Measurements from ENCODE around the gene SUZ12.
"Not testable (repeated sequence)": the region's sequence is repeated elsewhere in the genome, so short reads cannot be mapped to it uniquely, and the experiment has no call there.

The SUZ12 gene

DNA sequence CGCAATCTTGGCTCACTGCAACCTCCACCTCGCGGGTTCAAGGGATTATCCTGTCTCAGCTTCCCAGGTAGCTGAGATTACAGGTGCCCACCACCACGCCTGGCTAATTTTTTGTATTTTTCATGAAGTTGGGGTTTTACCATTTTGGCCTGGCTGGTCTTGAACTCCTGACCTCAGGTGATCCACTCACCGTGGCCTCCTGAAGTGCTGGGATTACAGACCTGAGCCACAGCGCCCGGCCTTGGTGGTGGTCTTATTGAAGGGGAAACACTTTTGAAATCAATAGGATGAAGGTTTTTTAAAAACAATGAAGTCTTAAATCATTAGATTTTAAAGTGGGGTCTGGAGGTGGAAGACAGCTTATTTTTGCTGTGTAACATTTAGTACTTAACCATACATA is 5.6 kb downstream of the SUZ12 start:
- in situ Hi-C loops (cut with MboI; ENCODE audit: low sequenced_read_pairs) = not testable (repeated sequence)

DNA sequence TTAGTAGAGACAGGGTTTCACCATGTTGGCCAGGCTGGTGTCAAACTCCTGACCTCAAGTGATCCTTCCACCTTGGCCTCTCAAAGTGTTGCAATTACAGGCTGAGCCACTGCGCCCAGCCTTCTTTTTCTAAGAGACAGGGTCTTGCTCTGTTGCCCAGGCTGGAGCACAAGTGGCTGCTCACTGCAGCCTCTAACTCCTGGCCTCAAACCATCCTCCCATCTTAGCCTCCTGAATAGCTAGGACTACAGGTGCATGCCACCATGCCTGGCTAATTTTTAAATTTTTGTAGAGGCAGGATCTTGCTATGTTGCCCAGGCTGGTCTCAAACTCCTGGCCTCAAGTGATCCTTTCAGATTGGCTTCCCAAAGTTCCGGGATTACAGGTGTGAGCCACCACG is 15.1 kb downstream of the SUZ12 start:
- in situ Hi-C loops (cut with MboI; ENCODE audit: low sequenced_read_pairs) = not testable (repeated sequence)

DNA sequence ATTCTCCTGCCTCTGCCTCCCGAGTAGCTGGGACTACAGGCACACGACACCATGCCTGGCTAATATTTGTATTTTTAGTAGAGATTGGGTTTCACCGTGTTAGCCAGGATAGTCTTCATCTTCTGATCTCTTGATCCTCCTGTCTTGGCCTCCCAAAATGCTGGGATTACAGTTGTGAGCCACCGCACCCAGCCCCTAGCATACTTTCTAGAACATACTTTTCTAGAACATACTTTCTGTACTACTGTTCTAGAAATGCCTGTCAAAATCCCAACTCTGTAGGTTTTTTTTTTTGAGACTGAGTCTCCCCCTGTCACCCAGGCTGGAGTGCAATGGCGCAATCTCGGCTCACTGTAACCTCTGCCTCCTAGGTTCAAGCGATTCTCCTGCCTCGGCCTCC is 27.3 kb downstream of the SUZ12 start:
- in situ Hi-C loops (cut with MboI; ENCODE audit: low sequenced_read_pairs) = not testable (repeated sequence)

GRCh38 chr17:31967648-31968047 is 30.8 kb downstream of the SUZ12 start:
- in situ Hi-C loops (cut with MboI; ENCODE audit: low sequenced_read_pairs) = no loop called here

GRCh38 chr17:31970416-31970815 is 33.6 kb downstream of the SUZ12 start:
- in situ Hi-C loops (cut with MboI; ENCODE audit: low sequenced_read_pairs) = not testable (repeated sequence)

GRCh38 chr17:31974269-31975071 is 37.7 kb downstream of the SUZ12 start:
- in situ Hi-C loops (cut with MboI; ENCODE audit: low sequenced_read_pairs) = not testable (repeated sequence)

- in situ Hi-C loops (cut with MboI; ENCODE audit: low sequenced_read_pairs) = not testable (repeated sequence)
Measured at GRCh38 chr17:31975391-31975790, 38.6 kb downstream of the SUZ12 start.

- in situ Hi-C loops (cut with MboI; ENCODE audit: low sequenced_read_pairs) = not testable (repeated sequence)
Measured at GRCh38 chr17:31991821-31992220, 55.0 kb downstream of the SUZ12 start.

DNA sequence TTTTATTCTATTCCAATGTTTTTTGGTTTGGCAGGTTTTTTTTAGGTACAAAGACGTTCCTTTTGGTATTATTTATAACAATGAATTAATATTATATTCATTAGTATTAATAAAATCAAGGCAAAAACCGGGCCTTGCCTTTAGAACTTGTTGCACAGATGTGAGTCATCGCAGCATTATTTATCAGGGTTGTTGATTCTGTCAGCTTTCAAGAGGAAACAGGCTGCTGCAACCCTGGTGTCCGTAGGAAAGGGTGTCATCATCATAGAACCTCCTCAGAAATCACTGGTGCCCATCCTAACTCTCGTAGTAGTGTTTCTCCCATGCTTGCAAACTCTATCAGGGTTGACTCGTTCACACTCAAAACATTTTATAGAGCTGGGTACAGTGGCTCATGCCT is 60.2 kb downstream of the SUZ12 start:
- in situ Hi-C loops (cut with MboI; ENCODE audit: low sequenced_read_pairs) = no loop called here

DNA sequence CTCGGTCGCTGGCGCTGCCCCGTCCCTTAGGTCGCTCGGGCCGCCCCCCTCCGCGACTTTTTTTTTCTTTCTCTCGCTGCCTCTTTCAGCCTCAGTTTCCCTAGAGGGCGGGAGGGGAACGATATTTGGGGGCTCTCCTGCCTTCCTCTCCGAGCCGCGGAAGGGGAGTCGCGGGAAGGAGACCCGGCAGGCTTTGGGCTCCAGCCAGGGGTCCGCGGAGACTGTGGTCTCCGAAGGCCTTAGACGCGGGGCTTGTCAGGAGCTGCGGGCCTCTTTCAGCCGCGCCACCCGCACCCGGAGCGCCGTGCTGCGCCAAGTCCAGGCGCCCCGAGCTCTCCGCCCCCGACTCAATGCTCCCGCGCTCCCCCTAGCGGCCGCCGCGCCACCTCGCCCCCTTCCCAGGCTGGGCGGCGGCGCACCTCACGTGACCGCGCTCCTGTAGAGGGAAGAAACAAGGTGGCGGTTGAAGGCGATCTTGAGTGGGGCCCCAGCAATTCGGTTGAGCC is 70.2 kb downstream of the SUZ12 start, which contains the start of gene LRRC37B:
Gene LRRC37B (plus strand): TSS at position 427 of the 506 bp plus-strand sequence. CDS start 14,010 bp downstream, outside the sequence.
- in situ Hi-C loops (cut with MboI; ENCODE audit: low sequenced_read_pairs) = no loop called here

DNA sequence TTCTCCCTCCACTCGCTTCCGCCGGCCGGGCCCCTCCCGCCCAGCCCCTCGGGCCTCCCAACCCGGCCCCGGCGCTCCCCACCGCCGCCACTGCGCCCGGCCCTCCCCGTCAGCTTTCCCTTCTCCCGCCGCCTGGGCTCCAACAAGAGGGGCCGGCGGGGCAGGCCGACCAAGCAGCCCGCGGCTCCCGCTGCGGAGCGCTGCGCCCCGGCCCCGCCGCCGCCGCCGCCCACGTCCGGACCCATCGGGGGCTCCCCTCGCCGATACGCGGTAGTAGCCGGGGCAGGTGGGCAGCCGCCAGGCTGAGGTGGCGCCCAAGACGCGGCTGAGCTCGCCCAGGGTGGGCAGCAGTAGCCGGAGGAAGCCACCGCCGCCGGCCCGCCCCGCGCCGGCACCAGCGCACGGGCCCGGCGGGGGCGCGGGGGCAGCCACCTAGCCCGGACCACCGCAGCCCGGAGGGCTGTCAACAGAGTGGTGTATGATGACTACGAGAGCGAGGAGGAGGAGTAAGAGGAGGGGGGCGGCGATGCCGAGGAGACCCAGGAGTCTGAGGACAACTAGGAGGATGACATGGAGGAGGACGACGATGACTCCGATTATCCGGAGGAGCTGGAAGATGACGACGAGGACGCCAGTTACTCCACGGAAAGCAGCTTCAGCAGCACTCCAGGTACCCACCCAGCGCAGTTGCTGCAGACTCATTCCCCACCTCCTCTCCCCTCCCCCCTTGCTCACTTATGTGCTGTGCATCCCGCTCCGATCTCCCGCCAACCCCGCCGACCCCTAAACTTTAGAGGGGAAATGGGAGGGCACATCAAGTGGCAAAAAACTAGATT is 70.9 kb downstream of the SUZ12 start:
- in situ Hi-C loops (cut with MboI; ENCODE audit: low sequenced_read_pairs) = no loop called here

DNA sequence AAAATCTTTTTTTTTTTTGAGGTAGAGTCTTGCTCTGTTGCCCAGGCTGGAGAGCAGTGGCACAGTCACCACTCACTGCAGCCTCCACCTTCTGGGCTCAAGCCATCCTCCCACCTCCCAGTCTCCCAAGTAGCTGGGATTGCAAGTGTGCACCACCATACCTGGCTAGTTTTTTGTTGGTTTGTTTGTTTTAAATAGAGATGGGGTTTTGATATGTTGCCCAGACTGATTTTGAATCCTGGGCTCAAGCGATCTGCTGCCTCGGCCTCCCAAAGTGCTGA is 72.4 kb downstream of the SUZ12 start:
- in situ Hi-C loops (cut with MboI; ENCODE audit: low sequenced_read_pairs) = no loop called here

DNA sequence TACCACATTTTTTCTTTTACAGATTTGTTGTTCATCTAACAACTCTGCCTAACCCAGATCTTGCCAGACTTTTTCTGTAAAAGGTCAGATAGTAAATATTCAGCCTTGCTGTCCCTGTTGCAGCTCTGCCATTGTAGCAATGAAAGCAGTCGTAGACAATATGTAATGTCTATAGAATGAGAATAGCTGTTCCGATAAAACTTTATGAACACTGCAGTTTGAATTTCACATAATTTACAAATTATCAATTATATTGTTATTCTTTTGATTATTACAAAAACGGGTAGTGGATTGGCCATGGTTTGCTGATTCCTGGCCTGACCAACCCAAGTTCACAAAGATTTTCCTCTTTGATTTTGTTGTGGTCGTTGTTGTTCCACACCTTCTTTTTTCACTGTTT is 73.3 kb downstream of the SUZ12 start:
- in situ Hi-C loops (cut with MboI; ENCODE audit: low sequenced_read_pairs) = no loop called here

GRCh38 chr17:32015245-32016013 is 78.6 kb downstream of the SUZ12 start:
- in situ Hi-C loops (cut with MboI; ENCODE audit: low sequenced_read_pairs) = no loop called here

- in situ Hi-C loops (cut with MboI; ENCODE audit: low sequenced_read_pairs) = no loop called here
Measured at GRCh38 chr17:32016231-32016630, 79.4 kb downstream of the SUZ12 start.

DNA sequence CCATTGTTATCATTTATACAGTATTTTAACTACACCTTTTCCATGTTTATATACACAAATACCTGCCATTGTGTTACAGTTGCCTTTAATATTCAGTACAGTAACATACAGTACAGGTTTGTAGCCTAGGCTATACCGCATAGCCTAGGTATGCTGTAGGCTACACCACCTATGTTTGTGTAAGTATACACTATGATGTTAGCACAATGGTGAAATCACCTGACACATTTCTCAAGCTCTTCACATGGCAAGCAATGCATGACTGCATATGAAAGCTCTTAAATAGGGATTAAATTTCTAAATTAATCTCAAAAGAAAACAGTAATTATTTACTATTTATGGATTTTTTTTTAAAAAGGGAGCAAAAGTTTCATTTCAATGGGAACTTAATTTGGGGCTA is 82.4 kb downstream of the SUZ12 start:
- in situ Hi-C loops (cut with MboI; ENCODE audit: low sequenced_read_pairs) = no loop called here

DNA sequence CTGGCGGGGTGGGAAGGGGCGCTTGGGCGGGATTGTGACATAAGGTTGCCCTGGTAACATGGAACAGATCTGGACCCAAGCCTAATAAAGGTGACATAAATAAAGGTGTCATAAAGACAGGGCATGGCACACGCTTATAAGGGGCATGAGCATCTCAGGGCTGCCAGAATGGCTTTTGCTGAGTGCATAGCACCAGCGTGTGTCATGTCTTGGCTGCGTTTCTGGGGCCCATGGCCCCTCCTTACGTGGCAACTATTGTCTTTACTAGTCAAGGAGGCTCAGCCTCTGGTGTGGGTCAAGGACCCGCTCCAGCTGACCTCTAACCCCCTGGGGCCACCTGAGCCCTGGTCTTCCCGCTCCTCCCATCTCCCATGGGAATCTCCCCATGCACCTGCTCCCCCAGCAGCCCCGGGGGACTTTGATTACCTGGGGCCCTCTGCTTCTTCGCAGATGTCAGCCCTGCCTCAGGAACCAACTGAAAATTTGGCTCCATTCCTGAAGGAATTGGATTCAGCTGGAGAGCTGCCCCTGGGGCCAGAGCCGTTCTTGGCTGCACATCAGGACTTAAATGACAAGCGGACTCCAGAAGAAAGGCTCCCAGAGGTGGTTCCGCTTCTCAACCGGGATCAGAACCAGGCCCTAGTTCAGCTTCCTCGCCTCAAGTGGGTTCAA is 84.3 kb downstream of the SUZ12 start:
- in situ Hi-C loops (cut with MboI; ENCODE audit: low sequenced_read_pairs) = no loop called here

DNA sequence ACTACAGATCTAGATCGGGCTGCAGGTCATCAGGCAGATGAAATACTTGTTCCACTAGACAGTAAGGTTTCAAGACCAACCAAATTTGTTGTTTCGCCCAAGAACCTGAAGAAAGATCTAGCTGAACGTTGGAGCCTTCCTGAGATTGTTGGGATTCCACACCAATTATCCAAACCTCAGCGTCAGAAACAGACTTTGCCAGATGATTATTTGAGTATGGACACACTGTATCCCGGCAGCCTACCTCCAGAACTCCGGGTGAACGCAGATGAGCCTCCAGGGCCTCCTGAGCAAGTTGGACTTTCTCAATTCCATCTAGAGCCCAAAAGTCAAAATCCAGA is 84.8 kb downstream of the SUZ12 start:
- in situ Hi-C loops (cut with MboI; ENCODE audit: low sequenced_read_pairs) = no loop called here

GRCh38 chr17:32022554-32022953 is 85.7 kb downstream of the SUZ12 start:
- in situ Hi-C loops (cut with MboI; ENCODE audit: low sequenced_read_pairs) = not testable (repeated sequence)

GRCh38 chr17:32027271-32027670 is 90.5 kb downstream of the SUZ12 start:
- in situ Hi-C loops (cut with MboI; ENCODE audit: low sequenced_read_pairs) = not testable (repeated sequence)

DNA sequence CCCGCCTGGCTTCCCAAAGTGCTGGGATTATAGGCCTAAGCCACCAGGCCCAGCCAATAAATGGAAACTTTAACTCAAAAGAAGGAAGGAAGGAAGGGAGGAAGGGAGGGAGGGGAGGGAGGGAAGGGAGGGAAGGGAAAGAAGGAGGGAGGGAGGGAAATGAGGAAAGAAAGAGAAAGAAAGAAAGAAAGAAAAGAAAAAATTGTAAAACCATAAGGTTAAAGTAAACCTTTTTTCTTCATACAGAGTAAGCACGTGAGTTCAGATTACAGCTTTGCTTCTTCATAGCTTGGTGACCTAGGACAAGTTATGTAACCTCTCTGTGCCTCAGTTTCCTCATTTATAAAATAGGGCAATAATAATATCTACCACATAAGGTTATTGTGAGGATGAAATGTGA is 96.4 kb downstream of the SUZ12 start:
- in situ Hi-C loops (cut with MboI; ENCODE audit: low sequenced_read_pairs) = no loop called here
